Activated CD4-positive, alpha-beta T cell treated with anti-CD3 and anti-CD28 coated beads, Interleukin-2, amount 50 U/mL, for 1 hour (primary cell): Measurements from ENCODE around the gene GORAB.

ENCODE experiments used
- DNase-seq: peaks from one replicate; pipeline ENCODE4 v3.0.0-alpha.2; 2020

GORAB gene

GRCh38 chr1:170531758-170532657 lies at the start of gene GORAB:
GORAB (plus strand) TSS chr1:170532166; CDS start chr1:170532224, 58 bp downstream.
- DNase-seq = peak; percentile 79

- no peak for DNase-seq
Observed at GRCh38 chr1:170483051-170483450, 48.9 kb upstream of the GORAB start.

GRCh38 chr1:170487503-170487902 lies 44.5 kb upstream of the GORAB start:
- no peak for DNase-seq

GRCh38 chr1:170491291-170491690 lies 40.7 kb upstream of the GORAB start:
- DNase-seq = no peak

- DNase-seq = no peak
Observed at GRCh38 chr1:170494369-170494768, 37.6 kb upstream of the GORAB start.

- DNase-seq = no peak
Observed at GRCh38 chr1:170495006-170495405, 37.0 kb upstream of the GORAB start.

- no peak for DNase-seq
Observed at GRCh38 chr1:170498876-170499275, 33.1 kb upstream of the GORAB start.

GRCh38 chr1:170503665-170504064 lies 28.3 kb upstream of the GORAB start:
- DNase-seq = no peak

- no peak for DNase-seq
Observed at GRCh38 chr1:170510163-170510562, 21.8 kb upstream of the GORAB start.

GRCh38 chr1:170511038-170511437 lies 20.9 kb upstream of the GORAB start:
- DNase-seq = no peak

- no peak for DNase-seq
Observed at GRCh38 chr1:170513138-170513537, 18.8 kb upstream of the GORAB start.

GRCh38 chr1:170518185-170518834 lies 13.7 kb upstream of the GORAB start:
- DNase-seq = no peak

- DNase-seq = no peak
Observed at GRCh38 chr1:170518965-170519364, 13.0 kb upstream of the GORAB start.

GRCh38 chr1:170520601-170521000 lies 11.4 kb upstream of the GORAB start:
- DNase-seq = no peak

GRCh38 chr1:170521818-170522217 lies 10.1 kb upstream of the GORAB start:
- no peak for DNase-seq

GRCh38 chr1:170530972-170531757 lies 801 bp upstream of the GORAB start:
- DNase-seq = no peak

- no peak for DNase-seq
Observed at GRCh38 chr1:170533298-170533697, 1.3 kb downstream of the GORAB start.

- no peak for DNase-seq
Observed at GRCh38 chr1:170534626-170535147, 2.7 kb downstream of the GORAB start.

- no peak for DNase-seq
Observed at GRCh38 chr1:170535418-170535817, 3.5 kb downstream of the GORAB start.

GRCh38 chr1:170536924-170537551 lies 5.1 kb downstream of the GORAB start:
- DNase-seq = no peak

- DNase-seq = no peak
Observed at GRCh38 chr1:170537798-170538503, 6.0 kb downstream of the GORAB start.

- DNase-seq = no peak
Observed at GRCh38 chr1:170538687-170539086, 6.7 kb downstream of the GORAB start.
